Posterior vena cava (tissue), 2 donors: Measurements from ENCODE around the gene CGRRF1. TPM values are rescaled to one million over a fixed set of nuclear protein-coding genes. Genes with fewer than 3 reads are reported as not detected.
A peak's percentile ranks its signal among the peaks of the same experiment; 100 is the strongest.

ENCODE experiments used
- DNase-seq: peaks from one replicate; pipeline ENCODE4 v3.0.0-alpha.2; 2020; ENCODE audit warnings: low spot score
- intact Hi-C, 2 donors: fragments of 100-400 bp; cut with DNase I; formaldehyde crosslinking; loops; one replicate each; pipeline versions ENCODE4 v1.14.1 to v1.14.2; 2022 to 2023
- total RNA-seq, 2 donors: library from RNA; stranded (reverse); fragmentation: NEBNext Ultra II Directional; extraction: Animal tissue kit (Norgen Biotek cat#: 25700); gene quantifications; one replicate each; pipeline ENCODE4 v1.2.1, GENCODE V29; 2021
- donor health status: DM: yes; HTN: yes; CAD: no.
- donor health status: DM: yes; HTN: yes; CAD: no.

CGRRF1 gene
- total RNA-seq, 2 donors from 2014 or later = 27.5 to 32.6 TPM

GRCh38 chr14:54567639-54568561, 58.2 kb downstream of the CGRRF1 start:
- DNase-seq = peak; percentile 88
- intact Hi-C loops = loop anchor here in 1 of 2 donors (2.0 to 5.0 kb wide), 2 partner anchors 119 to 205 kb away; no protein-coding TSS in a partner anchor

GRCh38 chr14:54568821-54569595, 59.3 kb downstream of the CGRRF1 start:
- DNase-seq = peak; percentile 81
- intact Hi-C loops = loop anchor here in 1 of 2 donors (2.0 to 5.0 kb wide), 2 partner anchors 118 to 204 kb away; no protein-coding TSS in a partner anchor

- intact Hi-C loops = loop anchor here in 1 of 2 donors (10.0 kb wide), 1 partner anchor 115 kb away; no protein-coding TSS in a partner anchor
Measured at GRCh38 chr14:54570047-54570446, 60.3 kb downstream of the CGRRF1 start.

DNA sequence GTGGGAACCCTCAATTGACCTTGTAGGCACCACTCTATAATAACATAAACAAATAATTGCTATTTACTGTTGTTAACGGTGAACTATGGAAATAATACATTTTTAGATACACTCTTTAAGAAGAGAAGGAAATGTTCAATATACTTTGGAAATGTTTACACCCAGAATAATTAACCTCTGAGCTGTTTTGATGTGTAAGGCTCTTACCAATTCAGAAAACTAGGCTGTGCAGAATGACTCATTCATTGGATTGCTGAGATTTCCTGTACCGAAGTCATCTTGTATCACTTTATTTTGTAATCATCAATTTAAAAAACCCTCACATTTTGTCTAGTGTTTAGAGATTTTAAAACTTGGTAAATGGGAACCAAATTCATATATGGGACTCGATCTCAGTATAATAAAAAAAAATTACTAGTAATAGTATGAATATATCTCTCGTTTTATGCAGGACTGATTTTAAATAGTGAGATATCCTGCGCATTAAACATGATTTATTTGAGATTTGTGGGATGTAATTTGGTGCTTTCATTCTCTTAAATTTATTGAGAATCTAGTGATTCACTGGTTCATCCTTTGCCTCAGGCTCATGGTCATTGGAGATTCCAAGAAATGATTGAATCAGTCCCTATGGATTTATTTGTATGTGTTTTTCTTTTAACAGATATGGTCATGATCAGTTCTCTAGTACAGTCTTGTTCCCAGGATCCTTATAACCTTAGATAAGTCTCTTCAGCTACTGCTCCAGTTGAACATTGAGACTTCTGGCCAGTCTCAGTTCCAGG, 61.1 kb downstream of the CGRRF1 start:
- no peak for DNase-seq
- intact Hi-C loops = loop anchor here in 1 of 2 donors (10.0 kb wide), 1 partner anchor 114 kb away; no protein-coding TSS in a partner anchor

More at GRCh38 chr14:54570047-54570446, 60.3 kb downstream of the CGRRF1 start:
- no peak for DNase-seq

DNA sequence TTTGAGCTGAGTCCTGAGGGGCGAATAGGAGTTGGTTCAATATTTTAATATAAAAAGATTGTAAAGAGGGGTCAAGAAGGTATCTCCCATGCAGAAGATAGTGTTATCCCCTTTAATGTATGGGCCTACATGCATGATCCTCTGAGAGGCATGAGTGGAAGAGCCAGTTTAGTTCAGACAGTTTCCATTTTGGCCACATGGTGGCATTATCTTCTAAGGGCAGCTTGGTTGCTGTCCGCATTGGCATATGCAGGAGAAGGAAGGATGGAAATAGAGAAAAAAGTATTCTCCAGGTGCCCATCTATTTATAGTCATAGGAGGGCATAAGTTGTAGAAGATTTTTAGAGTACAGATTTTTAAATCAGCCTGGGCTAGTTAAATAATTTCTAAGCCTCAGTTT, 62.6 kb downstream of the CGRRF1 start:
- no peak for DNase-seq

GRCh38 chr14:54574528-54574927, 64.8 kb downstream of the CGRRF1 start:
- intact Hi-C loops = loop anchor here in 1 of 2 donors (10.0 kb wide), 1 partner anchor 110 kb away; no protein-coding TSS in a partner anchor

More for the DNA sequence above, 62.6 kb downstream of the CGRRF1 start:
- intact Hi-C loops = loop anchor here in 1 of 2 donors (10.0 kb wide), 1 partner anchor 112 kb away; no protein-coding TSS in a partner anchor

DNA sequence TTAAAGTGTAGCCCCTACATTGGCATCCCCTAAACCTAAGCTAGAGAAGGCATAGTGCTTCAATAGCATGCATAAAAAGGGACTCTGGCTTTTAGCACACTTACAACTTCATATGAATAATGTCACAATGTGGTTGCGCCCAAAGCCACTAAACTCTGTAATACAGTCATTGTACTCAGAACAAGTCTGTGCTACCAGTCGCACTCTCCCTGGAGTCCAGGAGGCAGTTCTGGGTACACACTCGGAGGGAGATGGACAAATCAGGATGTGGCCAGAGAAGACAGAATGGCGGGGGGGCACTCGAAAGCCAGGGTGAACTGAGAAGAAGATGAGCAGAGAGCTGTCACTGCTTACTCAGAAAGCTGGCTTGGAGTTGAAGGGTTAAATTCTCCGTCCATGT, 67.8 kb downstream of the CGRRF1 start:
- intact Hi-C loops = loop anchor here in 1 of 2 donors (10.0 kb wide), 1 partner anchor 107 kb away; no protein-coding TSS in a partner anchor
- no peak for DNase-seq

More at GRCh38 chr14:54574528-54574927, 64.8 kb downstream of the CGRRF1 start:
- no peak for DNase-seq

GRCh38 chr14:54577977-54578376, 68.3 kb downstream of the CGRRF1 start:
- intact Hi-C loops = loop anchor here in 1 of 2 donors (10.0 kb wide), 1 partner anchor 107 kb away; no protein-coding TSS in a partner anchor
- no peak for DNase-seq

GRCh38 chr14:54579621-54580020, 69.9 kb downstream of the CGRRF1 start:
- no peak for DNase-seq
- intact Hi-C loops = loop anchor here in 1 of 2 donors (10.0 kb wide), 1 partner anchor 105 kb away; no protein-coding TSS in a partner anchor

- no peak for DNase-seq
- intact Hi-C loops = no loop called here
Measured at GRCh38 chr14:54580933-54581332, 71.2 kb downstream of the CGRRF1 start.

DNA sequence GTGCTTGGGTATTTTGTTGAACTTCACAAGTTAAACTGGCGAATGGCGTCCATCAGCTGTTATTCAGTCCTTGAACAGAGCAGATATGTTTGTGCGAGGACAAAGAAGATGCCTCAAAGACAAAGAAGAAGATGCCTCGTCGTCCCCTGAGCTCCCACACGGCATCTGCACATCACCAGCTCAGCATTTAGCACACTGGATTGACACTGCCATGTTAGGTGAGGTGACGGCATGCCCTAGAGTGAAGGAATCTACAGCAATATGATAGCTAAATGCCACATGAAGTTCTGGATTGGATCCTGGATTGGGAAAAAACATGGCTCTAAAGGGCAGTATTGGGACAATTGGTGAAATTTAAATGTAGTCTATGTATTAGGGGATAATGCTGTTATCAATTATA, 72.6 kb downstream of the CGRRF1 start:
- intact Hi-C loops = no loop called here

DNA sequence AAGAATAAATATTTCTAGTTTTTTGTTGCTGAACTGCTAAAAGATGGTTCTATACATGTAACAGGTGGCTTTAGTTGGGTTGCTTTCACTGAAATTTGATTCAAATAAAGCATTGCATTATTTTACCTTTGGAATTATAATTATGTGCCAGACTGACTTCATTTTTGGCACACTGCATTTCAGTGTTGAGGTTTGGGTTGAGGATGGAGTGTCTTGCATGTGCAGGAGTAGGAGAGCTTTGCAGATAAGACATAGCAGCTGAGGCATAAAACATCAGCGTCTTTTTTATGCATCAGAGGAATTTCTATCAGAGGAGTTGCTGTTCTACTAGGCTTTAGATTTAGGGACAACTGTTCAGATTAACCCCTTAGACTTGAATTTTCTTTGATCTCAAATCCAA, 74.4 kb downstream of the CGRRF1 start:
- DNase-seq = no peak
- intact Hi-C loops = no loop called here

More for the DNA sequence above, 72.6 kb downstream of the CGRRF1 start:
- DNase-seq = no peak

- intact Hi-C loops = no loop called here
- no peak for DNase-seq
Measured at GRCh38 chr14:54585214-54585613, 75.5 kb downstream of the CGRRF1 start.

Other genes with a start within 250 kb of the CGRRF1 start
- 1 to 10 TPM; 1.4 to 3.4 TPM for gene CDKN3, start 112.9 kb upstream of the CGRRF1 start, total RNA-seq
- 100 to 1,000 TPM; 104 to 110 TPM for gene CNIH1, start 68.5 kb upstream of the CGRRF1 start, total RNA-seq
- gene GMFB, start 20.9 kb upstream of the CGRRF1 start, total RNA-seq = 10 to 100 TPM; 60.0 to 60.8 TPM
- gene SAMD4A, start 57.2 kb downstream of the CGRRF1 start, total RNA-seq = 100 to 1,000 TPM in 1 of 2 donors, 10 to 100 TPM in 1; 80.4 to 236 TPM